Measurements from ENCODE around the gene RGCC. TPM values are rescaled to one million over a fixed set of nuclear protein-coding genes. Genes with fewer than 3 reads are reported as not detected.

The RGCC gene
- total and polyA plus RNA-seq, 9 of the 15 experiments (the other 6 are each of a cell fraction or from before 2014, with no cell fraction given): 0.51 to 10.4 (median 5.8) TPM

DNA sequence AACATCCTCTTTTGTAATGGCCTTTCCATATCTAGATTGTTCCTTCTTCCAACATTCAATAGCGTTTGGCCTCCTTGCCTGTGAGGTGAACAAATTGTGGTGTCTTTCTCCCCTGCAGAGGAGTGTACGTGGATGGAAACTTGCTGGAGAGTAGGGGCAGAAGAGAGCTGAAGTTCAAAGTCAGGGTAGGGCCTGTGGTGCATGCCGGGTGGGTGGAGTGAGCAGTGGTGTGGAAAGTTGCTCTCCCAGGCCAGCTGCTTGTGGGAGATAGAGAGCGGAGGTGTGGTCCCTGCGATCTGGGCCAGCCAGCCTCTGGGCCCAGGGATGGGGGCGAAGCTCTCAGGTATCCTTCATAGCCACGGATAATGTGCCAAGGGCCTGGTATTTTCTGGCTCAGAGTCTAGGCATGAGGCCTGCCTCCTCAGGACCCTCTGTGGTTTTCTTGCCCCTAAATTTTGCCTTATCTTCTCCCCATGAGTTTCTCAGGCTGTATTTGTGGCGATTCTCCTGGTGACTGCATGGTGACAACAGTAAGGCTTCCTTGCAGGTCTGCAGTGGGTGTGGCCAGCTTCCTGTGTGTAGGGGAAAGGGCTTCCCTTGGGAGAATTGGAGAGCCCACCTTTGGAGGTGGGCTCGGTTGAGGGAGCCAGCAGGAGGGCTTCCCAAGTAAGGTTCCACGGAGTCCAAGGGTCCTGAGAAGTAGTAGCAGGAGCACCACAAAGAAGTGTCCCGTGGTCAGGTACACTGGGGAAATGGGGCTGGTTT, 6.7 kb downstream of the RGCC start (continued):
- TF ChIP-seq NR4A1 (CRISPR knock-in tag; IDR thresholded peaks at IDR 0.05) (no peak), NR4A1 (tag; IDR thresholded peaks at IDR 0.05) (no peak), ZNF79 (CRISPR knock-in tag; IDR thresholded peaks at IDR 0.05; ENCODE audit: low read depth) (no peak), ZNF311 (CRISPR knock-in tag; IDR thresholded peaks at IDR 0.05) (no peak), SRSF9 (IDR thresholded peaks at IDR 0.05; ENCODE audit: borderline replicate concordance, low read depth, low read length) (no peak), PURB (CRISPR knock-in tag; IDR thresholded peaks at IDR 0.05; ENCODE audit: low read depth) (no peak), C11orf30 (IDR thresholded peaks at IDR 0.05; ENCODE audit: low read depth) (no peak), EWSR1 (IDR thresholded peaks at IDR 0.05; ENCODE audit: borderline replicate concordance, low read depth, partially characterized antibody) (no peak), TEAD4 (IDR thresholded peaks at IDR 0.05; ENCODE audit: low read length) (peak; percentile 75), TEAD4 (CRISPR knock-in tag; IDR thresholded peaks at IDR 0.05; ENCODE audit: borderline replicate concordance) (no peak), SNRNP70 (optimal IDR thresholded peaks at IDR 0.05; ENCODE audit: low read depth, low read length) (no peak), NFXL1 (CRISPR knock-in tag; IDR thresholded peaks at IDR 0.05) (no peak), MTA2 (IDR thresholded peaks at IDR 0.05; ENCODE audit: low read depth) (peak; percentile 78), KLF10 (CRISPR knock-in tag; IDR thresholded peaks at IDR 0.05) (no peak), HNRNPUL1 (IDR thresholded peaks at IDR 0.05; ENCODE audit: low read length) (no peak)
- TF ChIP-seq, protein P1, sequence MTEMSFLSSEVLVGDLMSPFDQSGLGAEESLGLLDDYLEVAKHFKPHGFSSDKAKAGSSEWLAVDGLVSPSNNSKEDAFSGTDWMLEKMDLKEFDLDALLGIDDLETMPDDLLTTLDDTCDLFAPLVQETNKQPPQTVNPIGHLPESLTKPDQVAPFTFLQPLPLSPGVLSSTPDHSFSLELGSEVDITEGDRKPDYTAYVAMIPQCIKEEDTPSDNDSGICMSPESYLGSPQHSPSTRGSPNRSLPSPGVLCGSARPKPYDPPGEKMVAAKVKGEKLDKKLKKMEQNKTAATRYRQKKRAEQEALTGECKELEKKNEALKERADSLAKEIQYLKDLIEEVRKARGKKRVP (CRISPR knock-in tag; IDR thresholded peaks at IDR 0.05): no peak
- TF ChIP-seq, protein P2, sequence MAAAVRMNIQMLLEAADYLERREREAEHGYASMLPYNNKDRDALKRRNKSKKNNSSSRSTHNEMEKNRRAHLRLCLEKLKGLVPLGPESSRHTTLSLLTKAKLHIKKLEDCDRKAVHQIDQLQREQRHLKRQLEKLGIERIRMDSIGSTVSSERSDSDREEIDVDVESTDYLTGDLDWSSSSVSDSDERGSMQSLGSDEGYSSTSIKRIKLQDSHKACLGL (CRISPR knock-in tag; IDR thresholded peaks at IDR 0.05; ENCODE audit: borderline replicate concordance, poor library complexity, severe bottlenecking): no peak
- TF ChIP-seq, protein P3, sequence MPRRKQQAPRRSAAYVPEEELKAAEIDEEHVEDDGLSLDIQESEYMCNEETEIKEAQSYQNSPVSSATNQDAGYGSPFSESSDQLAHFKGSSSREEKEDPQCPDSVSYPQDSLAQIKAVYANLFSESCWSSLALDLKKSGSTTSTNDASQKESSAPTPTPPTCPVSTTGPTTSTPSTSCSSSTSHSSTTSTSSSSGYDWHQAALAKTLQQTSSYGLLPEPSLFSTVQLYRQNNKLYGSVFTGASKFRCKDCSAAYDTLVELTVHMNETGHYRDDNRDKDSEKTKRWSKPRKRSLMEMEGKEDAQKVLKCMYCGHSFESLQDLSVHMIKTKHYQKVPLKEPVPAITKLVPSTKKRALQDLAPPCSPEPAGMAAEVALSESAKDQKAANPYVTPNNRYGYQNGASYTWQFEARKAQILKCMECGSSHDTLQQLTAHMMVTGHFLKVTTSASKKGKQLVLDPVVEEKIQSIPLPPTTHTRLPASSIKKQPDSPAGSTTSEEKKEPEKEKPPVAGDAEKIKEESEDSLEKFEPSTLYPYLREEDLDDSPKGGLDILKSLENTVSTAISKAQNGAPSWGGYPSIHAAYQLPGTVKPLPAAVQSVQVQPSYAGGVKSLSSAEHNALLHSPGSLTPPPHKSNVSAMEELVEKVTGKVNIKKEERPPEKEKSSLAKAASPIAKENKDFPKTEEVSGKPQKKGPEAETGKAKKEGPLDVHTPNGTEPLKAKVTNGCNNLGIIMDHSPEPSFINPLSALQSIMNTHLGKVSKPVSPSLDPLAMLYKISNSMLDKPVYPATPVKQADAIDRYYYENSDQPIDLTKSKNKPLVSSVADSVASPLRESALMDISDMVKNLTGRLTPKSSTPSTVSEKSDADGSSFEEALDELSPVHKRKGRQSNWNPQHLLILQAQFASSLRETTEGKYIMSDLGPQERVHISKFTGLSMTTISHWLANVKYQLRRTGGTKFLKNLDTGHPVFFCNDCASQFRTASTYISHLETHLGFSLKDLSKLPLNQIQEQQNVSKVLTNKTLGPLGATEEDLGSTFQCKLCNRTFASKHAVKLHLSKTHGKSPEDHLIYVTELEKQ (CRISPR knock-in tag; IDR thresholded peaks at IDR 0.05): no peak
- TF ChIP-seq, protein P4, sequence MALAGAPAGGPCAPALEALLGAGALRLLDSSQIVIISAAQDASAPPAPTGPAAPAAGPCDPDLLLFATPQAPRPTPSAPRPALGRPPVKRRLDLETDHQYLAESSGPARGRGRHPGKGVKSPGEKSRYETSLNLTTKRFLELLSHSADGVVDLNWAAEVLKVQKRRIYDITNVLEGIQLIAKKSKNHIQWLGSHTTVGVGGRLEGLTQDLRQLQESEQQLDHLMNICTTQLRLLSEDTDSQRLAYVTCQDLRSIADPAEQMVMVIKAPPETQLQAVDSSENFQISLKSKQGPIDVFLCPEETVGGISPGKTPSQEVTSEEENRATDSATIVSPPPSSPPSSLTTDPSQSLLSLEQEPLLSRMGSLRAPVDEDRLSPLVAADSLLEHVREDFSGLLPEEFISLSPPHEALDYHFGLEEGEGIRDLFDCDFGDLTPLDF (CRISPR knock-in tag; IDR thresholded peaks at IDR 0.05): no peak

All from K562 (cell line).